HG02763 (cell line): ENCODE data around the gene TMEM187.

Source experiments
- ATAC-seq: cut with Tn5 transposase; IDR thresholded peaks from one replicate; pipeline ENCODE4 v1.9.1; 2021; ENCODE audit warnings: mild to moderate bottlenecking, moderate library complexity; ENCODE audit not compliant: unreplicated experiment

The TMEM187 gene

DNA sequence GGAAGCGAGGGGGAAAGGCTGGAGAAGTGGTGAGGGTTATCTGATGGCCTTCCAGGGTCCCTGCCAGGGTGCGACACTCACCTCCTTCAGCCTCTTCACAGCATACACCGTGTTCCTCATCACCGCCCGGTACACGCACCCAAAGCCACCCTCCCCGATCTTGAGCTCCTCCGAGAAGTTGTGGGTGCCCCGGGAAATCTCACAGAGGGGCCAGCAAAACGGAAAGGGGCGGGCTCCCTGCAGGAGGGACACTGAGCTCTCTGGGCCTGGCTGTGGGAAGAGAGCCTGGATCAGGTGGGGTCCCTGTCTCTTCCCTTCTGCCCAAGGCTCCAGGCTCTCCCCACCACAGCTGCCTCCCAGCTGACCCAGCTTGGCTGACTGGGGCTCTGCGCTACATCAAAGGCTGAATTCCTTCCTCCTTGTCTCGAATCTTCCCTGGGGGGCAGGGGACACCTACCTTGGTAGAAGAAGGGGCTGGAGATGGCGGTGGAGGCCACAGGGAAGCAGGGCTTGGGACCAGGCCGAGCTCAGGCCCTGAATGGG is 46.0 kb downstream of the TMEM187 start:
- no peak for ATAC-seq

- peak; percentile 13 for ATAC-seq
Observed at GRCh38 chrX:154019061-154019621, 46.6 kb downstream of the TMEM187 start.

DNA sequence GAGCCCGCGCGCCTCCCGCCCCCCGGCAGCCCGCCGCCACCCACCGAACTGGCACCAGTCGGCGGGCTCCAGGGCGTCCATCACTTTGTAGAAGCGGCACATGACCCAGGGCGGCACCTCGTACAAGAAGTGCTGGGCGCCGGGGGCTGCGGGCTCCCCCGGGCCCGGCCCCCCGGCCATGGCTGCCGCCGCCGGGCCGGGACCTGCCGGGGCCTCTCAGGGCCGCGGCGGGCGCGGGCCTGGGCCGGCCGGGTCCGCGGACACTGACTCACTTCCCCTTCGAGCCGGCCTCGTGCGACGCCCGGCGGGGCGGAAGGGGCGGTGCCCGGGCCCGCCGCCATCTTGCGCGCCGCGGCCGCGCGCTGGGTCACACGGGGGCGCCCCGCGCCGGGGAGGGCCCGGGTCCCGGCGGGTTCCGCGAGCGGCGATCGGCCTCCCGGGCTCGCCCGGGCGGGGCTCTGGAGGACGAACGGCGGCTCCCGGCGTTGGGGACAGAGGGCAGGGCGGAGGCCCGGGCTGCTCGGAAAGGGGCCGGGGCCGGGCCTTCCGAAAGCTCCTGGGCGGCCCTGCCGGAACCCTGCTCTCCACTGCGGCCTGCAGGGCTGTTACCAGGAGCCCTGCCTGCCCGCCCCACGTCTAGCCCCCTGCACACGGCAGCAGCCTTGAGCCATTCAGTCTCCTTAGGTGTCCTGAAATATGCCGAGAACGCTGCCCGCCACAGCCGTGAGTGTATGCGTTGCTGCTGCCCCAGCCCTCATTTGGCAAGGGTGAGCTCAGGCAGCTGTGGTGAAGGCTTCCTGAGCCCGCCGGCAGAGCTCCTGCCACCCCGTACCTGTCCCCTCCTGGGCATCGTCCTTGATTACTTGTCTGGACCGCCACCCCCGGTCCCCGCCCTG is 47.3 kb downstream of the TMEM187 start, which contains the start of gene IRAK1:
IRAK1 (minus strand) TSS at position 270 of the 896 bp plus-strand sequence; CDS start at position 180, 90 bp downstream.
- ATAC-seq: peak; percentile 63

GRCh38 chrX:154020536-154021115 is 48.1 kb downstream of the TMEM187 start:
- ATAC-seq: no peak

- ATAC-seq: no peak
Observed at GRCh38 chrX:154021131-154021611, 48.6 kb downstream of the TMEM187 start.

DNA sequence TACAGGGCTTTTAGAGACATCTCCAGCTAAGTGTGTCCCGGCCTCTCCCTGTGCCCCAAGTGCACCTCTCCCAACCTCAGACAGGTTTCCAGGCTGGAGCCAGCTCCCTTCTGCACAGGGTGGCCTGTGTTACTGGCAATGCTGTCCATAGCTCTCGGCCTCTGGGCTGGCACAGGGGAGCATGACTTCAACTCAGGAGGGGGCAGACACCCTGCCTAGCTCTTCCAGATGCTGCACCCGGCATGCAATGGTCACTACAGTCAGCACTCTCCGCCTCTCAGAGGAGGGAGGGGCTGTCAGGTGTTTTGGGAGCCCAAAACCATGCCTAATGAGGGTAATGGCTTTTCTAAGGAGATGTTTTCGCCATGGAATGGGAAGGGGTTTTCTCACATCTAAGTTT is 49.6 kb downstream of the TMEM187 start:
- ATAC-seq: no peak

DNA sequence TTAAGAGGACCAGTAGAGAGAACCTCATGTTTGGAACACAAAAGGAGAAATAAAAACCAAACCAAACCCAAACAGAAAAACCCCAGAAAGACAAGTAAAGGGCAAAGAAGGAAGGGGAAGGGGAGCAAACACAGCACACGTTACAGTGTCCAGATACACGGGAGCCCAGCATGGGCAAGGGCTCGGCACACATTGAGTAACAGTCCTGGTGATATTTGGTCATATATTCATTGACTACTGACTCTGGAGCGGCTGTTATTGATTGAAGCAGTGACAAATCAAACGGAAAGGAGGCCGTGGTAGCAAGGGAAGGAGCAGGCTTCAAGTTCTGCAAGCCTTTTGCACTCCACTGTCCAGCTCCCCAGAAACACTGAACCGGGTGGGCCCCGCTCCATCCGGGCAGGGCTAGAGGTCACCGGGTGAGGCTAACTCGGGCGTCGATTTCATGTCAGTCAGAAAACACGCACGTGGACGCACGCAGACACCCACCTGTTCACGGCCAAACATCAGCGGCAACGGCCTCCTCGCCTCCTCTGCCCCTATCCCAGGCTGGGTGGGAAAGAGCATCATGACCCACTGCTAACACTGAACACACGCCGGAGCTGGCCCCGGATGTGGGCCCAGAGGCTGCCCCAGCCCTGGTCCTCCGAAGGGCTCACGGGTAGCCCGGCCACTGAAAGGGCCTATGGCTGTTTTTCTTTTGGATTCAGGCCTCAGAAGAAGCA is 50.9 kb downstream of the TMEM187 start:
- ATAC-seq: no peak

DNA sequence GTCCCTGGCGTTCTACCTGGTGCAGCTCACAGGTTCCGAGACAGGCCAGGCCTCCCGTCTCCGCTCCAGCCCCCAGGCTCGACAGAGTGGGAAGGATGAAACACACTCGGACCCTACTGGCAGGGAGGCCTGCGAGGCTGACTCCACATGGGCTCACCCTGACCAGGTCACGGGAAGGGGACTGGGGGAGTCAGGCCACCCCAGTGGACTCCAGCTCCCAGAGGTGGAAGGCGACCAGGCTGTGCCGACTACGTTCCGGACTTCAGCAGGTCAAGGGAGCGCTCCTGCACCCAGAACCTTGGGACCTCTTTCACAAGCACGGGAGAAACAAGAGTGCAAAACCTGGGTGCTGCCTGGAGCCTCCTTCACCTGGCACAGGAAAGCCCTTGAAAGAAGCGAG is 51.7 kb downstream of the TMEM187 start:
- ATAC-seq: no peak

DNA sequence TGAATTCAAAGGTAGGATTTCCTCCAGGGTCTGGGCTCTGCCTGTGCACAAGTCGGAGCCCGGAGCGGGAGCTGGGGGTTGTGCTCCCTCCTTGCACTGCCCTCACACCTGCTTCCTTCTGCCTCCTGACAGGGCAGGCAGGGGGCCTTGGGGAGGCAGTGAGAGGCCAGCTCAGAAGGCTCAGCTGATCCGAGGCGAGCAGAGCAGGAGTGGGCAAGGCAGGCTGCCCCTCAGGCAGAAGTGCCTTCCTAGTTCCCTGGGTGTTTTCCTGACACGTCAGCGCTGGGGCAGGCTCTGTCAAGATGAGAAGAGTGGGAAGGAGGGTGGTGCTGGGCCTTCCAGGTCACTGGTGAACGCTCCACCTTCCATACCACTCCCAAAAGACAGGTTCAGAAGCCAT is 52.7 kb downstream of the TMEM187 start:
- no peak for ATAC-seq

DNA sequence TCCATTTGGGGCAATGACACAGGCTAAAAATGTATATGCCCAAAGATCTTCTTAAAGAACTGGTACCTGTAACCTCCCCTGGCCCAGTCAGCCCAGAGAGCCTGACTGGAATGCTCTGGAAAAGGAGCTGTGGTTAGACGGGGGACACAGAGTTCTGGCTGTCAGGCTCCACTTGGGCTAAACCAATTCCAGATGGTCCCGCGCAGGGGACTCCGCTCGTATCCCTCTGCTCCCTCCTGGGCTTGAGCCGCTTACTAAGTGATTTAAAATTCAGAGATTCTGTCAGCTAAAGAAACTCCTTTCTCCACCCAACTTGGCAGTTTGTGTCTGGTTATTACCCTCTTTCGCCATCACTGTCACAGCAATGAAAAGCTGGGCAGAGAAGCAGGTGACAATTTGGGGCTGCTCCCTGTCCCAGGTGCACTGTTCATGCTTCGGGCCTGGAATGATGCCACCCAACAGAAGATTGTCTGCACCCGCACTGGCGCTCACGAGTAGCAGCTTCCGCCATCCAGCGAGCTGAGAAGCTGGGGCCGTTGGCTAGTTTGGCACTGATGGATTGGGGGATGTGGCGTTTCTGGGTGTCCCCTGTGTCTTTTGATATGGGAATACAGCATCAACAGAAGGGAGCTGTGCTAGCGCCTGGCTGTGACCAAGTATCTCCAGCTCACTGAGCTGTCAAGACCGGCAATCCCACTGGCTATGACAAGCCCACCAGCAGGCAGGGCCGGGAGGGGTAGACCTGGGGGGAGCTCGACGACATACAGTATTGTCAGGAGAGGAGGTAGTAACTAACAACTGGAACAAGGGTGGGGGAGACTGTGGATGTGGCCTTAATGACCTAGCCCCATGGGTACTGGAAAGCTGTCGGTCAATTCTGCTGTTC is 53.8 kb downstream of the TMEM187 start:
- no peak for ATAC-seq

DNA sequence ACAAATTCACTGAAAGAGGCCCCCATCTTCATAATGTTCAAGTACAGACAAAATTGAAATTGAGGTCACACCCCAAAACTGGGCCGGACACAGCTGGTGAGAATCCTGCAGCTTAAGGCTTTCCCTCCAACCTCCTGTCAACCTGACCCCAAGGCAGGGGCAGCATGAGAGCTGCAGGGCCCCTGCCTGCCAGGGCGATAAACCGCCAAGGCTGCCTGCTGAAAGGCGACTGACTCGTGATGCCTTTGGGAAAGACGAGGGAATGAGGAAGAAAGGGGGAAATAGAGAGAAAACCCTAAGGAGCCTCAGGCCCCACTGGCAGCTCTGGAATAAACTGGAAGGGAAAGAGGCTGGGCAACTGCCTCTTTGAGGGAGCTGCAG is 54.5 kb downstream of the TMEM187 start:
- ATAC-seq: no peak

DNA sequence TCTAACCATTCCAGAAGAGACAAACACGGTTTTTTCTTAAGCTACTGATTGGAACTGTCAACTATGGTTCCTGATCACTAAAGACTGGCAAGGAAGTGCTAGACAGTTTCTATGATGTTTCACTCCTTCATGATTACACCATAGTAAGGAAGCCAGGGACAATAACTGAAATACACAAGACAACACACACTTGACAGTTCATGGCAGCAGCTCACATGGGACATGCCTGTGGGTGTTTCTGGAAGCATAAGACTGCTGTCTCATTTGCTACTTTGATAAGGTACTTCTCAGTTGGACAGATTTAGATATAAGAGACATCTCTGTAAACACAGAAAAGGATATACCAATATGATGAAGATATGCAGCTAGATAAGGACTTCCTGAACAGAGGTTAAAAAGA is 55.4 kb downstream of the TMEM187 start:
- no peak for ATAC-seq

DNA sequence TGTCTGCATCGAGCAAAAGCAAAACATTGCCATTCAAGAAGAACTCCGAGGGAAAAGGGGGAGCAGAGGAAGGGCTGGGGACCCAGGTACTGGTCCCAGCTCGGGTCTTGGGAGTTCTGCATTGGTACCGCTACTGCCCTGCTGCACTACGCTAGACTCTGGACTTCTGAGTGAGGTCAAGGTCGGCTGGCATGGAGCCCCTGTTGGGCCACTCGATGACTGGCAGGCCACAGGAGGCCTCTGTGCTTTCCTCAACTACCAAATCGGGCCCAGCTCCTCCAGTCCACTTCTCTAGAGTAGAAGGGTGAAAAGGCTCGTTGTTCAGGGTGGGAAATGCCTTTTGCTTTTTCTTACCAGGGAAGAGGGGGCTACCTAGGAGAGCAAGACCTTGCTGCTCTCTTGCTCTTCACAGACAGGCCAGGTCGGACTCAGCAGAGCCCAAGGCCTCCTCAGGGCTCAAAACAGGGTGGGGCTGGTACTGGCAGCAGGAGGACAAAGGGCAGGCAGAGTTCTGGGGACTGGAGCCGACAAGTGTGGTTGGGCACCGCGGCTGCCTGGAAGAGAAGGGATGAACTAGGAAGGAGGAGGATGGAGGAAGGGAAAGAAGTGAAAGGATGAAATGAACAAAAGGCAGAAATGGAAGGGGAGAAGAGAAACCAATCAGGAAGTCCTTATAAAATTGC is 56.1 kb downstream of the TMEM187 start:
- ATAC-seq: no peak

GRCh38 chrX:154029439-154029838 is 56.9 kb downstream of the TMEM187 start:
- ATAC-seq: no peak

GRCh38 chrX:154030266-154030665 is 57.7 kb downstream of the TMEM187 start:
- no peak for ATAC-seq

DNA sequence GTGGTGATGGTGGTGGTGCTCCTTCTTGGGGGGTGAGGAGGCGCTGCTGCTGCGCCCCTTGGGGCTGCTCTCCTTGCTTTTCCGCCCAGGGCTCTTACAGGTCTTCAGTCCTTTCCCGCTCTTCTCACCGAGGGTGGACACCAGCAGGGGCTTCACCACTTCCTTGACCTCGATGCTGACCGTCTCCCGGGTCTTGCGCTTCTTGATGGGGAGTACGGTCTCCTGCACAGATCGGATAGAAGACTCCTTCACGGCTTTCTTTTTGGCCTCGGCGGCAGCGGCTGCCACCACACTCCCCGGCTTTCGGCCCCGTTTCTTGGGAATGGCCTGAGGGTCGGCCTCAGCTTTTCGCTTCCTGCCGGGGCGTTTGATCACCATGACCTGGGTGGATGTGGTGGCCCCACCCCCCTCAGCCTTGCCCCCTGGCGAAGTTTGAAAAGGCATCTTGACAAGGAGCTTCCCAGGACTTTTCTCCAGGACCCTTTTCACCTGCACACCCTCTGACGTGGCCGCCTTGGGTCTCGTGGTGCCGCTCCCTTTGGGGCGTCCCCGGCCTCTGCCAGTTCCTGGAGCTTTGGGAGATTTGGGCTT is 58.3 kb downstream of the TMEM187 start:
- no peak for ATAC-seq

GRCh38 chrX:154032160-154032559 is 59.6 kb downstream of the TMEM187 start:
- no peak for ATAC-seq

DNA sequence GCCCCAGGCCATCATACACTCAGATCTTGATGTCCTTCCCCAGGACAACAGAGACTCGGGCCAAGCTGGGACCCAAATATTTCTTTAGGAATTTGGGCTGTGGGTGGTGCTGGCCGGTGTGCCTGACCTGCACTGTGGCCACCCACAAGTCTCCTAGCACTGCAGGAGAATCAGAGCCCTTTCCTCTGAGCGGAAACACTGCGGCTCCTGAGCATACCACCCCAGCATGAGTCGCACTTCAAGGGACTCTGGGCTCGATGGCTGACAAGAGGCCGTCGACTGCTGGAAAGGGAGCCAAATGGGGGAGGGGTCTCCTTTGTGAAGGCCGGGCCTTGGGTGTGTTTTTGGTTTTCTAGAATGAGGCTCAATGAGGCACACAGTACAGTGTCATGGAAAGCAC is 60.1 kb downstream of the TMEM187 start:
- no peak for ATAC-seq
